Loucy (cell line): ENCODE measurements around the gene SPAG7.

Experiments used
- H2AFZ ChIP-seq: fragments of 200-600 bp; sonication (generic); 2 replicates; pipeline ENCODE4 v1.6.0; 2016; ENCODE audit warnings: antibody characterized with exemption, mild to moderate bottlenecking, low read length, moderate library complexity
- H3F3A ChIP-seq: fragments of 200-600 bp; 2 replicates; pipeline ENCODE4 v1.6.0; 2016; ENCODE audit warnings: antibody characterized with exemption, low read depth, mild to moderate bottlenecking
- H3K27me3 ChIP-seq: fragments of 200-600 bp; sonication (generic); 2 replicates; pipeline ENCODE4 v1.6.1; 2014; ENCODE audit warnings: low read length, mild to moderate bottlenecking; ENCODE audit not compliant: insufficient read depth, poor library complexity, severe bottlenecking
- H3K36me3 ChIP-seq: fragments of 200-600 bp; sonication (generic); 2 replicates; pipeline ENCODE4 v1.6.1; 2016; ENCODE audit warnings: low read length; ENCODE audit not compliant: insufficient read depth
- H3K4me1 ChIP-seq: fragments of 200-600 bp; sonication (generic); 2 replicates; pipeline ENCODE4 v1.5.1; 2014; ENCODE audit warnings: low read length, mild to moderate bottlenecking; ENCODE audit not compliant: insufficient read depth, poor library complexity, severe bottlenecking
- H3K4me2 ChIP-seq: fragments of 200-600 bp; sonication (generic); 2 replicates; pipeline ENCODE4 v1.6.0; 2014; ENCODE audit warnings: antibody characterized with exemption, low read length, low read depth, mild to moderate bottlenecking; ENCODE audit not compliant: poor library complexity, severe bottlenecking
- H3K4me3 ChIP-seq: fragments of 200-600 bp; sonication (generic); 2 replicates; pipeline ENCODE4 v1.5.1; 2014; ENCODE audit warnings: low read length, mild to moderate bottlenecking, mixed read lengths; ENCODE audit not compliant: poor library complexity, severe bottlenecking
- H3K79me2 ChIP-seq: fragments of 200-600 bp; sonication (generic); 2 replicates; pipeline ENCODE4 v1.6.1; 2014; ENCODE audit warnings: low read length; ENCODE audit not compliant: insufficient read depth
- H3K9ac ChIP-seq: fragments of 200-600 bp; sonication (generic); 2 replicates; pipeline ENCODE4 v1.6.0; 2014; ENCODE audit warnings: mild to moderate bottlenecking, low read depth, low read length, moderate library complexity; ENCODE audit not compliant: poor library complexity, severe bottlenecking
- H3K9me2 ChIP-seq: fragments of 200-600 bp; sonication (generic); replicated peaks from 2 replicates; pipeline ENCODE4 v1.6.1; 2016; ENCODE audit warnings: low read depth, low read length, mixed read lengths
- H3K9me3 ChIP-seq: fragments of 200-600 bp; sonication (generic); 2 replicates; pipeline ENCODE4 v1.6.1; 2014; ENCODE audit warnings: mild to moderate bottlenecking, antibody characterized with exemption, low read length, low read depth; ENCODE audit not compliant: insufficient read depth
- H4K20me1 ChIP-seq: fragments of 200-600 bp; sonication (generic); 2 replicates; pipeline ENCODE4 v1.6.0; 2014; ENCODE audit warnings: antibody characterized with exemption, low read length, mild to moderate bottlenecking; ENCODE audit not compliant: insufficient read depth, poor library complexity, severe bottlenecking
- EZH2phosphoT487 ChIP-seq: fragments of 200-600 bp; IDR thresholded peaks from 2 replicates; pipeline ENCODE4 v1.6.1; 2018; ENCODE audit warnings: antibody characterized with exemption, mild to moderate bottlenecking, moderate library complexity, borderline replicate concordance
- TF ChIP-seq, protein P1 (sequence below): fragments of 200-600 bp; sonication (generic); conservative IDR thresholded peaks from 2 replicates; pipeline ENCODE4 v1.5.1; 2014; ENCODE audit warnings: mild to moderate bottlenecking, antibody characterized with exemption, low read length

The SPAG7 gene

GRCh38 chr17:4937553-4937952 is 30.1 kb downstream of the SPAG7 start:
- H3K4me3 ChIP-seq = no peak overlapping the region
- H3K4me2 ChIP-seq = peak overlapping the region; percentile 3
- H3K36me3 ChIP-seq = peaks cover 5% of the 10 kb centered on the region; the same call in 1 of the 2 replicates
- H3K79me2 ChIP-seq = peaks cover 53% of the 10 kb centered on the region
- H3K27me3 ChIP-seq = no peaks in the 10 kb centered on the region
- peaks cover 24% of the 10 kb centered on the region for H4K20me1 ChIP-seq
- no peaks in the 10 kb centered on the region for H3K9me2 ChIP-seq
- TF ChIP-seq, protein P1, sequence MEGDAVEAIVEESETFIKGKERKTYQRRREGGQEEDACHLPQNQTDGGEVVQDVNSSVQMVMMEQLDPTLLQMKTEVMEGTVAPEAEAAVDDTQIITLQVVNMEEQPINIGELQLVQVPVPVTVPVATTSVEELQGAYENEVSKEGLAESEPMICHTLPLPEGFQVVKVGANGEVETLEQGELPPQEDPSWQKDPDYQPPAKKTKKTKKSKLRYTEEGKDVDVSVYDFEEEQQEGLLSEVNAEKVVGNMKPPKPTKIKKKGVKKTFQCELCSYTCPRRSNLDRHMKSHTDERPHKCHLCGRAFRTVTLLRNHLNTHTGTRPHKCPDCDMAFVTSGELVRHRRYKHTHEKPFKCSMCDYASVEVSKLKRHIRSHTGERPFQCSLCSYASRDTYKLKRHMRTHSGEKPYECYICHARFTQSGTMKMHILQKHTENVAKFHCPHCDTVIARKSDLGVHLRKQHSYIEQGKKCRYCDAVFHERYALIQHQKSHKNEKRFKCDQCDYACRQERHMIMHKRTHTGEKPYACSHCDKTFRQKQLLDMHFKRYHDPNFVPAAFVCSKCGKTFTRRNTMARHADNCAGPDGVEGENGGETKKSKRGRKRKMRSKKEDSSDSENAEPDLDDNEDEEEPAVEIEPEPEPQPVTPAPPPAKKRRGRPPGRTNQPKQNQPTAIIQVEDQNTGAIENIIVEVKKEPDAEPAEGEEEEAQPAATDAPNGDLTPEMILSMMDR = no peak
- TF ChIP-seq EZH2phosphoT487 = no peak
- peaks cover 66% of the 10 kb centered on the region for H3K4me1 ChIP-seq
- H3F3A ChIP-seq = peaks cover 12% of the 10 kb centered on the region
- peak overlapping the region; percentile 99 for H3K9ac ChIP-seq
- no peak overlapping the region for H2AFZ ChIP-seq
- H3K9me3 ChIP-seq = no peaks in the 10 kb centered on the region

GRCh38 chr17:4936436-4936835 is 31.2 kb downstream of the SPAG7 start:
- no peaks in the 10 kb centered on the region for H3K36me3 ChIP-seq
- no peak overlapping the region for H3K4me3 ChIP-seq
- H3F3A ChIP-seq = peaks cover 12% of the 10 kb centered on the region
- no peaks in the 10 kb centered on the region for H3K9me3 ChIP-seq
- H3K4me2 ChIP-seq = peak overlapping the region; percentile 3
- H3K9ac ChIP-seq = peak overlapping the region; percentile 52
- H3K27me3 ChIP-seq = no peaks in the 10 kb centered on the region
- peaks cover 13% of the 10 kb centered on the region for H4K20me1 ChIP-seq
- TF ChIP-seq, protein P1 = no peak
- TF ChIP-seq EZH2phosphoT487 = no peak
- H3K4me1 ChIP-seq = peaks cover 55% of the 10 kb centered on the region
- H2AFZ ChIP-seq = no peak overlapping the region
- H3K9me2 ChIP-seq = no peaks in the 10 kb centered on the region
- peaks cover 42% of the 10 kb centered on the region for H3K79me2 ChIP-seq

- TF ChIP-seq, protein P1 = no peak
- TF ChIP-seq EZH2phosphoT487 = no peak
- Histone ChIP-seq H4K20me1 (peaks cover 5% of the 10 kb centered on the region), H3K4me2 (no peak overlapping the region), H2AFZ (no peak overlapping the region), H3K9ac (no peak overlapping the region), H3K4me3 (no peak overlapping the region), H3K9me3 (no peaks in the 10 kb centered on the region), H3K79me2 (peaks cover 34% of the 10 kb centered on the region), H3K27me3 (no peaks in the 10 kb centered on the region), H3K9me2 (no peaks in the 10 kb centered on the region), H3K4me1 (peaks cover 47% of the 10 kb centered on the region), H3K36me3 (no peaks in the 10 kb centered on the region), H3F3A (peaks cover 10% of the 10 kb centered on the region)
Measured at GRCh38 chr17:4935650-4936049, 32.0 kb downstream of the SPAG7 start.
